SK-N-SH (cell line): ENCODE results near the gene CHD9. TPM values are rescaled to one million over a fixed set of nuclear protein-coding genes. Genes with fewer than 3 reads are reported as not detected.

Experiments
- CTCF ChIA-PET: fragments of 300-600, 350-600 bp; formaldehyde crosslinking; extraction: SDS; loops from one replicate; lab custom pipeline; 2021; lab: Yijun Ruan, JAX
- POLR2A ChIA-PET: fragments of 350-600 bp; sonication (Branson Sonifier 250); formaldehyde crosslinking; extraction: SDS; loops from one replicate; lab custom pipeline; 2020; ENCODE audit warnings: antibody characterized with exemption, inconsistent platforms; lab: Yijun Ruan, JAX
- DNase-seq: peaks from one replicate; pipeline ENCODE4 v3.0.0; 2012
- H2AFZ ChIP-seq: fragments of 200-600 bp; sonication (generic); 2 replicates; pipeline ENCODE4 v1.8.1; 2016; ENCODE audit warnings: antibody characterized with exemption, mild to moderate bottlenecking, low read depth
- H3F3A ChIP-seq: fragments of 200-600 bp; sonication (generic); replicated peaks from 2 replicates; pipeline ENCODE3; 2016; ENCODE audit warnings: antibody characterized with exemption, mild to moderate bottlenecking; ENCODE audit not compliant: insufficient read depth
- H3K27ac ChIP-seq, 2 experiments: fragments of 200-500 bp in 1 of 2; fragments of 200-600 bp in 1 of 2; sonication (Bioruptor generic) in 1 of 2; sonication (generic), shearing (Covaris generic) in 1 of 2; 2 replicates each; pipeline versions ENCODE4 v1.5.1 to v1.6.1; 2014 to 2016; ENCODE audit warnings: low read depth in 2 of 2, inconsistent platforms in 1 of 2, low read length in 1 of 2, mild to moderate bottlenecking in 1 of 2, mixed read lengths in 1 of 2
- H3K27me3 ChIP-seq: fragments of 200-600 bp; sonication (generic), shearing (Covaris generic); 2 replicates; pipeline ENCODE4 v1.6.1; 2016; ENCODE audit warnings: mixed run types; ENCODE audit not compliant: insufficient read depth
- H3K36me3 ChIP-seq, 2 experiments: fragments of 200-500 bp in 1 of 2; fragments of 200-600 bp in 1 of 2; sonication (Bioruptor generic) in 1 of 2; sonication (generic) in 1 of 2; replicated peaks in 1 of 2; 2 replicates each; pipeline versions ENCODE3 to v1.5.1; 2014 to 2016; ENCODE audit warnings: low read length in 1 of 2, mild to moderate bottlenecking in 1 of 2; ENCODE audit not compliant: insufficient read depth in 2 of 2, control insufficient read depth in 1 of 2
- H3K4me1 ChIP-seq, 2 experiments: fragments of 200-500 bp in 1 of 2; fragments of 200-600 bp in 1 of 2; sonication (Bioruptor generic) in 1 of 2; sonication (generic), shearing (Covaris generic) in 1 of 2; 2 replicates each; pipeline versions ENCODE4 v1.5.1 to v1.6.1; 2014 to 2016; ENCODE audit warnings: low read depth in 1 of 2, low read length in 1 of 2, mixed run types in 1 of 2; ENCODE audit not compliant: insufficient read depth in 2 of 2, control insufficient read depth in 1 of 2
- H3K4me2 ChIP-seq: fragments of 200-600 bp; sonication (generic), shearing (Covaris generic); 2 replicates; pipeline ENCODE4 v1.6.1; 2017; ENCODE audit warnings: mixed run types
- H3K4me3 ChIP-seq, 2 experiments: fragments of 200-500 bp in 1 of 2; fragments of 200-600 bp in 1 of 2; sonication (Bioruptor generic) in 1 of 2; sonication (generic), shearing (Covaris generic) in 1 of 2; 2 replicates each; pipeline versions ENCODE4 v1.5.1 to v1.8.1; 2014 to 2016; ENCODE audit warnings: low read depth in 2 of 2, inconsistent platforms in 1 of 2, low read length in 1 of 2, mild to moderate bottlenecking in 1 of 2, mixed read lengths in 1 of 2, moderate library complexity in 1 of 2
- H3K79me2 ChIP-seq: fragments of 200-600 bp; sonication (generic); 2 replicates; pipeline ENCODE4 v1.8.1; 2017; ENCODE audit warnings: mild to moderate bottlenecking; ENCODE audit not compliant: insufficient read depth
- H3K9ac ChIP-seq: fragments of 200-600 bp; sonication (generic); 2 replicates; pipeline ENCODE4 v1.6.1; 2017; ENCODE audit warnings: mixed run types
- H3K9me2 ChIP-seq: fragments of 200-600 bp; sonication (generic); 2 replicates; pipeline ENCODE4 v1.6.1; 2017; ENCODE audit warnings: mixed run types
- H3K9me3 ChIP-seq: fragments of 200-600 bp; sonication (generic); 2 replicates; pipeline ENCODE4 v1.6.1; 2017; ENCODE audit warnings: mixed run types, mild to moderate bottlenecking, moderate library complexity
- H4K20me1 ChIP-seq: fragments of 200-600 bp; sonication (generic); 2 replicates; pipeline ENCODE4 v1.6.1; 2017; ENCODE audit warnings: mild to moderate bottlenecking, mixed run types; ENCODE audit not compliant: insufficient read depth
- ELF1 ChIP-seq: IDR thresholded peaks from 2 replicates; pipeline ENCODE4 v1.4.0; 2012
- EP300 ChIP-seq, 2 experiments: IDR thresholded peaks; 2 replicates each; pipeline versions ENCODE4 v1.4.0 to v1.6.1; 2012; ENCODE audit warnings: borderline replicate concordance in 1 of 2, low read depth in 1 of 2, low read length in 1 of 2
- FOSL2 ChIP-seq: IDR thresholded peaks from 2 replicates; pipeline ENCODE4 v1.4.0; 2012; ENCODE audit warnings: low read depth, mild to moderate bottlenecking, moderate library complexity, borderline replicate concordance
- FOXJ3 ChIP-seq: sonication (generic); formaldehyde crosslinking; IDR thresholded peaks from 2 replicates; pipeline ENCODE4 v1.5.1; 2020; ENCODE audit warnings: mild to moderate bottlenecking, missing genetic modification reagents
- FOXM1 ChIP-seq: IDR thresholded peaks from 2 replicates; pipeline ENCODE4 v1.4.0; 2012; ENCODE audit warnings: low read depth, mild to moderate bottlenecking
- GABPA ChIP-seq: IDR thresholded peaks from 2 replicates; pipeline ENCODE4 v1.4.0; 2012; ENCODE audit warnings: low read depth, mild to moderate bottlenecking
- GATA2 ChIP-seq: sonication (generic); formaldehyde crosslinking; IDR thresholded peaks from 2 replicates; pipeline ENCODE4 v1.5.0; 2020; ENCODE audit warnings: mild to moderate bottlenecking, missing genetic modification reagents
- IRF3 ChIP-seq: fragments of 150-350 bp; IDR thresholded peaks from 2 replicates; pipeline ENCODE4 v1.6.1; 2016; ENCODE audit warnings: mild to moderate bottlenecking, low read depth, low read length
- MAX ChIP-seq: IDR thresholded peaks from 2 replicates; pipeline ENCODE4 v1.4.0; 2012; ENCODE audit warnings: low read depth
- MXI1 ChIP-seq: IDR thresholded peaks from 2 replicates; pipeline ENCODE4 v1.6.1; 2012; ENCODE audit warnings: mild to moderate bottlenecking, low read depth, low read length, improper control_type of control experiment
- POLR2AphosphoS5 ChIP-seq: IDR thresholded peaks from 2 replicates; pipeline ENCODE4 v1.6.1; 2012; ENCODE audit warnings: low read depth, low read length
- RAD21 ChIP-seq: IDR thresholded peaks from 2 replicates; pipeline ENCODE4 v1.6.1; 2012; ENCODE audit warnings: mild to moderate bottlenecking, low read length
- SIN3A ChIP-seq: IDR thresholded peaks from 2 replicates; pipeline ENCODE4 v1.6.1; 2012; ENCODE audit warnings: low read depth, mild to moderate bottlenecking, low read length, moderate library complexity, borderline replicate concordance
- SMC3 ChIP-seq: IDR thresholded peaks from 2 replicates; pipeline ENCODE4 v1.6.1; 2012; ENCODE audit warnings: low read depth, low read length, improper control_type of control experiment
- TCF12 ChIP-seq: IDR thresholded peaks from 2 replicates; pipeline ENCODE4 v1.4.0; 2012
- YY1 ChIP-seq: IDR thresholded peaks from 2 replicates; pipeline ENCODE4 v1.4.0; 2012; ENCODE audit warnings: low read depth, mild to moderate bottlenecking
- WGBS: methylation state at CpG from one replicate; pipeline ENCODE4 v1.1.6; 2017; ENCODE audit warnings: low lambda C conversion rate; 5-methylcytosine and 5-hydroxymethylcytosine counted together
- polyA plus RNA-seq, 3 experiments: library from polyadenylated mRNA; depleted of rRNA; stranded (reverse); fragments of >200 nt; gene quantifications; 2 replicates each; pipeline ENCODE4 v1.2.3, GENCODE V29; 2012
- TF ChIP-seq, protein P1 (sequence below): IDR thresholded peaks from 2 replicates; pipeline ENCODE4 v1.6.1; 2012; ENCODE audit warnings: mild to moderate bottlenecking, low read depth, low read length, moderate library complexity
- TF ChIP-seq, protein P2 (sequence below): fragments of 150-350 bp; IDR thresholded peaks from 2 replicates; pipeline ENCODE4 v1.6.1; 2017; ENCODE audit warnings: antibody characterized with exemption, low read length, low read depth, borderline replicate concordance
- TF ChIP-seq, protein P3 (sequence below): IDR thresholded peaks from 2 replicates; pipeline ENCODE4 v1.4.0; 2012; ENCODE audit warnings: low read depth, borderline replicate concordance

The CHD9 gene
- polyA plus RNA-seq, 1 of the 3 experiments (the other 2 are of a cell fraction) = 6.2 TPM

DNA sequence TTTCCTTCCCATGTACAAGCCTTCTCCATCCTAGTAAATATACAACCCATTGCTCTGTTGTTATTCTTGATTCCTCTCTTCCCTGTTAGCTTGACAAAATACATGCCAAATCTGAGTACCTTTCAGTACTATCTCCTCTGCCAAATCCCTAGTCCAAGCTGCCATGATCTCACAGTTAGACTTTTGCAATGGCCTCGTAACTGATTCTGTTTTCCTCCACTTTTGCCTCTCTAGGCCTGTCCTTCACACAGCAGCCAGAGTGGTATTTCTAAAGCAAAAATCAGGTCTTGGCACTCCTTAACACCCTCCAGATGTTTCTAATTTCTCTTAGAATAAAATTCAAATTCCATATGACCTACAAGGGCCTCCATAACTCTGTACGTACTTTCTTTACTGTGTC is 226.5 kb downstream of the CHD9 start:
- H3K4me3 ChIP-seq = no peak overlapping the region
- DNase-seq = no peak
- no peaks in the 10 kb centered on the region for H3K9me3 ChIP-seq
- H4K20me1 ChIP-seq = peaks cover 6% of the 10 kb centered on the region; the same call in 1 of the 2 replicates
- peaks cover 4% of the 10 kb centered on the region; the same call in 1 of the 2 replicates for H3K79me2 ChIP-seq
- CTCF ChIA-PET = interaction anchor here (1.4 to 2.6 kb wide), 3 partner anchors 18 to 259 kb away, joined by 3 to 22 read pairs (median 7); partner anchors contain the start of gene CHD9
- peaks cover 62 to 67% of the 10 kb centered on the region in 2 experiments for H3K36me3 ChIP-seq
- no peaks in the 10 kb centered on the region; a peak in 1 of 4 replicates for H3K4me1 ChIP-seq
- no peaks in the 10 kb centered on the region for H3K9me2 ChIP-seq
- POLR2A ChIA-PET = no interaction called here
- no peak overlapping the region; a peak in 1 of 4 replicates for H3K27ac ChIP-seq
- H3F3A ChIP-seq = peaks cover 37% of the 10 kb centered on the region
- no peaks in the 10 kb centered on the region for H3K27me3 ChIP-seq
- H2AFZ ChIP-seq = no peak overlapping the region
- no peak overlapping the region for H3K9ac ChIP-seq
- TF ChIP-seq, protein P1, sequence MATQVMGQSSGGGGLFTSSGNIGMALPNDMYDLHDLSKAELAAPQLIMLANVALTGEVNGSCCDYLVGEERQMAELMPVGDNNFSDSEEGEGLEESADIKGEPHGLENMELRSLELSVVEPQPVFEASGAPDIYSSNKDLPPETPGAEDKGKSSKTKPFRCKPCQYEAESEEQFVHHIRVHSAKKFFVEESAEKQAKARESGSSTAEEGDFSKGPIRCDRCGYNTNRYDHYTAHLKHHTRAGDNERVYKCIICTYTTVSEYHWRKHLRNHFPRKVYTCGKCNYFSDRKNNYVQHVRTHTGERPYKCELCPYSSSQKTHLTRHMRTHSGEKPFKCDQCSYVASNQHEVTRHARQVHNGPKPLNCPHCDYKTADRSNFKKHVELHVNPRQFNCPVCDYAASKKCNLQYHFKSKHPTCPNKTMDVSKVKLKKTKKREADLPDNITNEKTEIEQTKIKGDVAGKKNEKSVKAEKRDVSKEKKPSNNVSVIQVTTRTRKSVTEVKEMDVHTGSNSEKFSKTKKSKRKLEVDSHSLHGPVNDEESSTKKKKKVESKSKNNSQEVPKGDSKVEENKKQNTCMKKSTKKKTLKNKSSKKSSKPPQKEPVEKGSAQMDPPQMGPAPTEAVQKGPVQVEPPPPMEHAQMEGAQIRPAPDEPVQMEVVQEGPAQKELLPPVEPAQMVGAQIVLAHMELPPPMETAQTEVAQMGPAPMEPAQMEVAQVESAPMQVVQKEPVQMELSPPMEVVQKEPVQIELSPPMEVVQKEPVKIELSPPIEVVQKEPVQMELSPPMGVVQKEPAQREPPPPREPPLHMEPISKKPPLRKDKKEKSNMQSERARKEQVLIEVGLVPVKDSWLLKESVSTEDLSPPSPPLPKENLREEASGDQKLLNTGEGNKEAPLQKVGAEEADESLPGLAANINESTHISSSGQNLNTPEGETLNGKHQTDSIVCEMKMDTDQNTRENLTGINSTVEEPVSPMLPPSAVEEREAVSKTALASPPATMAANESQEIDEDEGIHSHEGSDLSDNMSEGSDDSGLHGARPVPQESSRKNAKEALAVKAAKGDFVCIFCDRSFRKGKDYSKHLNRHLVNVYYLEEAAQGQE = no peak
- TF ChIP-seq EP300 (IDR thresholded peaks at IDR 0.05; ENCODE audit: borderline replicate concordance in 1 of 2, low read depth in 1 of 2, low read length in 1 of 2) = no peak
- TF ChIP-seq GABPA = no peak
- no peak for TF ChIP-seq RAD21
- no peak for TF ChIP-seq YY1
- TF ChIP-seq GATA2 (CRISPR knock-in tag) = no peak
- TF ChIP-seq MXI1 = no peak
- TF ChIP-seq SMC3 = no peak
- no peak for TF ChIP-seq ELF1
- no peak for TF ChIP-seq FOSL2
- TF ChIP-seq FOXM1 = no peak
- no peak for TF ChIP-seq IRF3
- no peak for TF ChIP-seq POLR2AphosphoS5
- TF ChIP-seq TCF12 = no peak
- no peak for TF ChIP-seq FOXJ3 (CRISPR knock-in tag)
- TF ChIP-seq, protein P2, sequence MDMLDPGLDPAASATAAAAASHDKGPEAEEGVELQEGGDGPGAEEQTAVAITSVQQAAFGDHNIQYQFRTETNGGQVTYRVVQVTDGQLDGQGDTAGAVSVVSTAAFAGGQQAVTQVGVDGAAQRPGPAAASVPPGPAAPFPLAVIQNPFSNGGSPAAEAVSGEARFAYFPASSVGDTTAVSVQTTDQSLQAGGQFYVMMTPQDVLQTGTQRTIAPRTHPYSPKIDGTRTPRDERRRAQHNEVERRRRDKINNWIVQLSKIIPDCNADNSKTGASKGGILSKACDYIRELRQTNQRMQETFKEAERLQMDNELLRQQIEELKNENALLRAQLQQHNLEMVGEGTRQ = no peak
- TF ChIP-seq SIN3A = no peak
- no peak for TF ChIP-seq MAX
- TF ChIP-seq, protein P3, sequence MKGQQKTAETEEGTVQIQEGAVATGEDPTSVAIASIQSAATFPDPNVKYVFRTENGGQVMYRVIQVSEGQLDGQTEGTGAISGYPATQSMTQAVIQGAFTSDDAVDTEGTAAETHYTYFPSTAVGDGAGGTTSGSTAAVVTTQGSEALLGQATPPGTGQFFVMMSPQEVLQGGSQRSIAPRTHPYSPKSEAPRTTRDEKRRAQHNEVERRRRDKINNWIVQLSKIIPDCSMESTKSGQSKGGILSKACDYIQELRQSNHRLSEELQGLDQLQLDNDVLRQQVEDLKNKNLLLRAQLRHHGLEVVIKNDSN = no peak
- no peak overlapping the region for H3K4me2 ChIP-seq
- 89% methylated on average over 2 of the region's 2 CpGs for WGBS
